ENCODE measurements around the gene PDE11A.

Gene PDE11A

GRCh38 chr2:177753682-177754491 is 318.7 kb downstream of the PDE11A start:
- DNase-seq, result no peak

GRCh38 chr2:177748360-177748759 is 324.2 kb downstream of the PDE11A start:
- no peak for DNase-seq

GRCh38 chr2:177747384-177747783 is 325.2 kb downstream of the PDE11A start:
- DNase-seq, result no peak

- no peak for DNase-seq
These were observed 326.2 kb downstream of the PDE11A start for GRCh38 chr2:177746358-177746757.

GRCh38 chr2:177745531-177745930 is 327.0 kb downstream of the PDE11A start:
- DNase-seq, result no peak

- DNase-seq, result no peak
These were observed 329.7 kb downstream of the PDE11A start for GRCh38 chr2:177742851-177743250.

- DNase-seq, result no peak
These were observed 330.7 kb downstream of the PDE11A start for GRCh38 chr2:177741866-177742265.

- DNase-seq, result no peak
These were observed 331.9 kb downstream of the PDE11A start for GRCh38 chr2:177740700-177741099.

- no peak for DNase-seq
These were observed 333.9 kb downstream of the PDE11A start for GRCh38 chr2:177738461-177739235.

GRCh38 chr2:177735318-177735803 is 337.2 kb downstream of the PDE11A start:
- no peak for DNase-seq

GRCh38 chr2:177733322-177733855 is 339.2 kb downstream of the PDE11A start:
- no peak for DNase-seq

- DNase-seq, result no peak
These were observed 341.2 kb downstream of the PDE11A start for GRCh38 chr2:177731384-177731783.

GRCh38 chr2:177730792-177731191 is 341.8 kb downstream of the PDE11A start:
- no peak for DNase-seq

- no peak for DNase-seq
These were observed 342.2 kb downstream of the PDE11A start for GRCh38 chr2:177730363-177730762.

- DNase-seq, result no peak
These were observed 343.7 kb downstream of the PDE11A start for GRCh38 chr2:177728920-177729319.

- DNase-seq, result no peak
These were observed 344.2 kb downstream of the PDE11A start for GRCh38 chr2:177728399-177728765.

- DNase-seq, result no peak
These were observed 344.8 kb downstream of the PDE11A start for GRCh38 chr2:177727577-177728398.

GRCh38 chr2:177726931-177727348 is 345.6 kb downstream of the PDE11A start:
- no peak for DNase-seq

- peak; percentile 31 for DNase-seq
These were observed 347.9 kb downstream of the PDE11A start for GRCh38 chr2:177724398-177725287.

GRCh38 chr2:177723235-177723634 is 349.3 kb downstream of the PDE11A start:
- no peak for DNase-seq

GRCh38 chr2:177721818-177722567 is 350.6 kb downstream of the PDE11A start:
- no peak for DNase-seq
